Measurements from ENCODE around the gene BASP1. TPM values are rescaled to one million over a fixed set of nuclear protein-coding genes. Genes with fewer than 3 reads are reported as not detected.

The BASP1 gene
- polyA plus RNA-seq, 1 donor from 2014 or later: 974 TPM

GRCh38 chr5:17219992-17220391, 2.6 kb downstream of the BASP1 start (continued):
- TF ChIP-seq EZH2 (IDR thresholded peaks at IDR 0.05; ENCODE audit: borderline replicate concordance, insufficient read depth, low read length, poor library complexity, severe bottlenecking) (no peak), POLR2AphosphoS5 (IDR thresholded peaks at IDR 0.05) (no peak), MXI1 (conservative IDR thresholded peaks at IDR 0.05; ENCODE audit: poor library complexity, severe bottlenecking) (no peak)

- TF ChIP-seq SMC3 (conservative IDR thresholded peaks at IDR 0.05; ENCODE audit: poor library complexity): no peak
- peak; percentile 19 for TF ChIP-seq POLR2AphosphoS5 (IDR thresholded peaks at IDR 0.05)
- no peak overlapping the region for H2AFZ ChIP-seq (ENCODE audit: low read depth, low read length)
- no peaks in the 10 kb centered on the region for H3K9me3 ChIP-seq (ENCODE audit: low read length)
- H3K79me2 ChIP-seq (replicated peaks; ENCODE audit: insufficient read depth, low read length): peaks cover 81% of the 10 kb centered on the region
- H3K36me3 ChIP-seq (ENCODE audit: insufficient read depth, low read length): peaks cover 10% of the 10 kb centered on the region
- H3K4me2 ChIP-seq (ENCODE audit: low read length): peak overlapping the region; percentile 99
- H3K27me3 ChIP-seq (ENCODE audit: insufficient read depth, low read depth, low read length): no peaks in the 10 kb centered on the region
- peak overlapping the region; percentile 85 for H3K4me3 ChIP-seq (ENCODE audit: low read length)
- peaks cover 34% of the 10 kb centered on the region for H4K20me1 ChIP-seq (ENCODE audit: insufficient read depth)
- peak overlapping the region; percentile 100 for H3K27ac ChIP-seq (ENCODE audit: low read length)
- peak overlapping the region; percentile 100 for H3K9ac ChIP-seq (ENCODE audit: low read length)
- H3F3A ChIP-seq (ENCODE audit: insufficient read depth, low read length, poor library complexity, severe bottlenecking): peaks cover 13% of the 10 kb centered on the region
- no peaks in the 10 kb centered on the region for H3K9me2 ChIP-seq (ENCODE audit: insufficient read depth, low read length)
These were observed 3.0 kb downstream of the BASP1 start for GRCh38 chr5:17220469-17220868.

- Histone ChIP-seq H3K27me3 (ENCODE audit: insufficient read depth, low read depth, low read length) (no peaks in the 10 kb centered on the region), H3K79me2 (replicated peaks; ENCODE audit: insufficient read depth, low read length) (peaks cover 88% of the 10 kb centered on the region), H2AFZ (ENCODE audit: low read depth, low read length) (no peak overlapping the region), H3K9me3 (ENCODE audit: low read length) (no peaks in the 10 kb centered on the region), H3K4me3 (ENCODE audit: low read length) (peak overlapping the region; percentile 85), H3K9ac (ENCODE audit: low read length) (peak overlapping the region; percentile 1), H3K4me2 (ENCODE audit: low read length) (peak overlapping the region; percentile 99), H4K20me1 (ENCODE audit: insufficient read depth) (peaks cover 45% of the 10 kb centered on the region), H3F3A (ENCODE audit: insufficient read depth, low read length, poor library complexity, severe bottlenecking) (peaks cover 24% of the 10 kb centered on the region), H3K9me2 (ENCODE audit: insufficient read depth, low read length) (no peaks in the 10 kb centered on the region), H3K36me3 (ENCODE audit: insufficient read depth, low read length) (peaks cover 10% of the 10 kb centered on the region), H3K27ac (ENCODE audit: low read length) (peak overlapping the region; percentile 100)
- TF ChIP-seq EP300 (conservative IDR thresholded peaks at IDR 0.05; ENCODE audit: poor library complexity, severe bottlenecking) (no peak), POLR2AphosphoS5 (IDR thresholded peaks at IDR 0.05) (no peak), SMC3 (conservative IDR thresholded peaks at IDR 0.05; ENCODE audit: poor library complexity) (no peak), EZH2 (IDR thresholded peaks at IDR 0.05; ENCODE audit: borderline replicate concordance, insufficient read depth, low read length, poor library complexity, severe bottlenecking) (no peak), TAF1 (IDR thresholded peaks at IDR 0.05; ENCODE audit: low read depth) (no peak), MXI1 (conservative IDR thresholded peaks at IDR 0.05; ENCODE audit: poor library complexity, severe bottlenecking) (no peak), RAD21 (conservative IDR thresholded peaks at IDR 0.05) (no peak), REST (IDR thresholded peaks at IDR 0.05; ENCODE audit: borderline replicate concordance) (no peak), CTCF (IDR thresholded peaks at IDR 0.05; ENCODE audit: poor library complexity, severe bottlenecking) (no peak)
These were observed 4.6 kb downstream of the BASP1 start for GRCh38 chr5:17221843-17222636.

Data from neural cell (in vitro differentiated cells).